ENCODE measurements around the gene STT3B.

DNA sequence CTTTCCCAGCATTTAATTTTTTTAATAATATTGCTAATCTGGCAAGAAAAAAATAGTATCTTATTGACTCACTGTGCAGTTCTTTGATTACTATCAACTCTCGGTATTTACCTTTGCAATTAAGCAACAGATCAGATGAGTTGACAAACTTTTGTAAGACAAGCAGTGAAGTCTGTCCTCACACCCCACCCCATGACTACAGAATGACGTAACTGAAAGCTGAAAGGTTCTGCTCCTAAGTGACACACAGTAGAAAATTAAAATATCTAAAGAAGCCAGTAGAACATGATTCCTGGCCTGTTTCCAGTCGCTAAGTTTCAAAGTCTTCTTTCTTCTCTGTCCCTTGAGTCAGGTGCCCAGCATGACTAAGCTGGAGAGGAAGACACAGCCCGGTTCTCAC, 135.5 kb downstream of the STT3B start:
- no peak for TF ChIP-seq CTCF (IDR thresholded peaks at IDR 0.05)
- TF ChIP-seq POLR2A (IDR thresholded peaks at IDR 0.05): no peak
- TF ChIP-seq POLR2AphosphoS5 (IDR thresholded peaks at IDR 0.05): no peak
